IPS-NIHi7 (cell line): ENCODE data around the gene CAGE1.

Experiments
- DNase-seq: peaks from one replicate; pipeline ENCODE4 v3.0.0; 2012; ENCODE audit warnings: mixed read lengths; ENCODE audit errors: extremely low spot score

Gene CAGE1

GRCh38 chr6:7311917-7312615 is 77.5 kb downstream of the CAGE1 start:
- no peak for DNase-seq

- no peak for DNase-seq
Measured at GRCh38 chr6:7311176-7311575, 78.4 kb downstream of the CAGE1 start.

- no peak for DNase-seq
Measured at GRCh38 chr6:7309050-7309449, 80.5 kb downstream of the CAGE1 start.

GRCh38 chr6:7307533-7307932 is 82.0 kb downstream of the CAGE1 start:
- no peak for DNase-seq

GRCh38 chr6:7304821-7305220 is 84.7 kb downstream of the CAGE1 start:
- no peak for DNase-seq

GRCh38 chr6:7301702-7302101 is 87.8 kb downstream of the CAGE1 start:
- DNase-seq: no peak

- DNase-seq: no peak
Measured at GRCh38 chr6:7300926-7301325, 88.6 kb downstream of the CAGE1 start.

GRCh38 chr6:7298113-7298512 is 91.4 kb downstream of the CAGE1 start:
- no peak for DNase-seq

GRCh38 chr6:7296602-7297001 is 92.9 kb downstream of the CAGE1 start:
- DNase-seq: no peak

- no peak for DNase-seq
Measured at GRCh38 chr6:7295916-7296315, 93.6 kb downstream of the CAGE1 start.

GRCh38 chr6:7292596-7293255 is 96.8 kb downstream of the CAGE1 start:
- no peak for DNase-seq

- DNase-seq: no peak
Measured at GRCh38 chr6:7290079-7290478, 99.5 kb downstream of the CAGE1 start.

GRCh38 chr6:7285416-7285815 is 104.1 kb downstream of the CAGE1 start:
- DNase-seq: no peak

- no peak for DNase-seq
Measured at GRCh38 chr6:7283676-7284075, 105.9 kb downstream of the CAGE1 start.

- DNase-seq: no peak
Measured at GRCh38 chr6:7282097-7282906, 107.2 kb downstream of the CAGE1 start.
